Measurements from ENCODE around the gene TSSK6.

Gene TSSK6

GRCh38 chr19:19529783-19530422 lies 14.6 kb upstream of the TSSK6 start:
- no peak for FAIRE-seq

DNA sequence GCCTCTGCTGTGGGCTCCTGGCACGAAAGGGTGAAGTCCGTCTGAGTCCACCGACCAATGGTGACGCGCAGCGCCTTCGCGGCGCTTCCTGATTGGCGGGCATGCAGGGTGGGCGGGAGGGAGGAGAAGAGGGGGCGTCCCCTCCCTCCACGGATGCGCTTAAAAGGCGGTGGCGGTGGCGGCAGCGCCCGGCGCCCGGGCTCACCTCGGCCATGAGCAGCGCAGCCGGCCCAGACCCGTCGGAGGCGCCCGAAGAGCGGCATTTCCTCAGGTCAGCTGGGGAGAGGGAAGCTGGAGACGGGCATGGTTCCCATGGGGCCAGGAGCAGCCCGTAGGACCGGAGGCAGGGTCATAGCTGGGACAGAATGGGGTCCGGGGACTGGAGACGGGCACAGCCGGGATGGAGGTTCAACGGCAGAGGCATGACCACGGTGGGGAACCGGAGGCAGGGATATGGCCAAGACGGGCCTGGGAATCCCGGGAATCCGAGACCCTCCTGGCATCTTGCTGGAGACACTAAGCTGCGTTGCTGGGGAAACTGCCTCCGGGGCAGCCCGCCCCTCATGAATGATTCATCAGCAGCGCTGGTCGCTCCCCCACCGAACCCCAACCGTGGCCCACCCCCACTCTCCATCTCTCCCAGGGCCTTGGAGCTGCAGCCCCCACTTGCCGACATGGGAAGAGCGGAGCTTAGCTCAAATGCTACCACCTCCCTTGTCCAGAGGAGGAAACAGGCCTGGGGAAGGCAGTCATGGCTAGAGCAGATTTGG lies 13.6 kb upstream of the TSSK6 start, which contains the start of gene YJEFN3:
YJEFN3 (plus strand) TSS at position 191 of the 770 bp plus-strand sequence; CDS start at position 213, 22 bp downstream.
- FAIRE-seq: no peak

DNA sequence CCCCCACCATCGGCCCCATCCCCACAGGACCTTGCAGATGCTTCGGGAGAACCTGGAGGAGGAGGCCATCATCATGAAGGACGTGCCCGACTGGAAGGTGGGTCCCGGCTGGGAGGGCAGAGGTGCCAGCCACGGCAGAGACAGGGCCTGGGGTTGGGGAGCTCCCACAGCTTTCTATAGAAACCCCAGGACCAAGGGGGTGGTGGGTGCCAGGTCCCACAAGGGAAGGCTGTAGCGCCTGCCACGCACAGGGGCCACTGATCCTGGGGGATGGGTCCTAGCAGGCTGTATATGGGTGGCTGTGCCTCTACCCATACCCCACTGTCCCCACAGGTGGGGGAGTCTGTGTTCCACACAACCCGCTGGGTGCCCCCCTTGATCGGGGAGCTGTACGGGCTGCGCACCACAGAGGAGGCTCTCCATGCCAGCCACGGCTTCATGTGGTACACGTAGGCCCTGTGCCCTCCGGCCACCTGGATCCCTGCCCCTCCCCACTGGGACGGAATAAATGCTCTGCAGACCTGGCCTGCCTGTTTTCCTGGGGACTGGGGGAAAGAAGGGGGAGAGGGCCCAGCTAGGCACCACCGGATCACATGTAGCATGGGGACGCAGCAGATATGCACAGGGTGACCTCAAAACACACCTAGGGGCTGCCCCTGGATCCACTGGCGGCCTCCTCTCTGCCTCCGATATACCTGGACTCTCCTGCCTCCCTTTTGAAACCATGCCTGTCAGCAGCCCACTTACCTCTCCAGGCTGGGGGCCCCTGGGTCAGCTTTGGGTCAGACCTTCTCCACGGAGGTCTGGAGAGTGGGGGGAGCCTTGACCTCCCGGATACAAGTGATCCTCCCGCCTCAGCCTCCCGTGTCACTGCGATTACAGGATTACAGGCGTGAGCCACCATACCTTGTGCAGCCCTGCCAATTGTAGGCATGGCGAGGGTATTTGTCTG lies 12.6 kb upstream of the TSSK6 start:
- FAIRE-seq: no peak

DNA sequence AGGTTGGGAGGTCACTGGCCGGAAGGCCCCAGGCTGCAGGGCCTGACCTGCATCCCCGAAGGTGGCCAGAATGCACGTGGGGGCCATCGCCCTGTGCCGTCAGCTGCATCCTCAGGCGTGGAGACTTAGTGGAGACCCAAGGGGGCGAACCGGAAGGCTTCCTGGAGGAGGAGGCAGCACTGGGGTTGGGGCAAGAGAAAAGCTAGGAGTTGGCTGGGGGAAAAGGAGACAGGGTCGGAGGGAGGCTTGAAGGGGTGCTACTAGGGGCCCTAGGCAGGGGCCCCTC lies 12.0 kb upstream of the TSSK6 start:
- FAIRE-seq: no peak

DNA sequence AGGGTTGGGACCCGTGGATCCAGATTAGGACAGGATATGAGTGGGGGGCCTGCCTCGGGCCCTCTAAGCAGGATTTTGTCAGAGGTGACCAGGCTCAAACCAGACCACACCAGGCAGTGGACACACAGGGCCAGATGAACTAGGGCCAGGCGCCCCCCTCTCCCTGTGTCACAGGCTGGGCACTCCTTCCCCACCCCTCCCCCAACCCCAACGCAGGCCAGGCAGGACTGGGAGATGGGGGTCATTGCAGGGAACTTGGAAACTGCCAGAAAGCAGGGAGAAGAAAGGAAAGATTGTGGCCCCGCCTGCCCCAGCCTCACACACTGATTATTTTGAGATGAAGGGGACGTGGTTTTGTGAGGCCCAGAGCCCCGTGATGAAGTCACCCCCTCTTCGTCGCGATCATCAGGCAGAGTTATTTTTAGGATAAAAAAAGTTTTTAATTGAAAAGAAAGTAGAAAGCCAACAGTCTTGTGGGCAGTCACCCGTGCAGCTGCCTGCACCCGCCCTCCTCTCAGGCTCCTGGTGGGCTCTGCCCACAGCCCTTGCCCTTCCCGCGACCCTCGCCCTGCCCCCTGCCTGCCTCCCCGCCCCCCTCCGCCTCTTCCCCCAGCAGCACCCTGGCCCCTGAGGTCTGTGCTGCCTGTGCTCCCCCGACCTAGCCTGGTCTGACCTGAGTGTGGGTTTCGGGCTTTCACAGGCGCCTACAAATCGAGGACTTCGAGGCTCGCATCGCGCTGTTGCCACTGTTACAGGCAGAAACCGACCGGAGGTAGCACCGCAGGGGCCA lies 11.4 kb upstream of the TSSK6 start:
- no peak for FAIRE-seq

- no peak for FAIRE-seq
Observed at GRCh38 chr19:19525611-19526380, 10.4 kb upstream of the TSSK6 start.

DNA sequence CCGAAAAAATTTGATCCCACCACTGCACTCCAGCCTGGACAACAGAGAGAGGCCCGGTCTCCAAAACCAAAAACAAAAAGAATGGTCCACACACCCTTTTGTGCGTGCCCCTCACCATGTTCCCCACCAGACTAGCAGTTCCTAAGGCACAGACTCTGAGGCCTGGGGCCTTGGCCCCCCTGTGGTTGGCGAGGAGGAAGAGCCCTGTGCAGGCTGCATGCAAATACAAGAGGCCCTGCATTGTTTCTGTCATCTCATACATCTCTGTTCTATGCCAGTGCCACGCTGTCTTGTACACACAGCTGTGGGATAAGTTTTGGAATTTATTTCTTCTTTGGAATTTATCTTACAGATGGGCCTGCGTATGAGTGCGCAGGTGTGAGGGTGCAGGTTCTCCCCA lies 8.7 kb upstream of the TSSK6 start:
- FAIRE-seq: no peak

- FAIRE-seq: no peak
Observed at GRCh38 chr19:19523177-19523576, 7.8 kb upstream of the TSSK6 start.

- FAIRE-seq: no peak
Observed at GRCh38 chr19:19520989-19521388, 5.6 kb upstream of the TSSK6 start.

GRCh38 chr19:19517235-19517619 lies 1.9 kb upstream of the TSSK6 start:
- no peak for FAIRE-seq

DNA sequence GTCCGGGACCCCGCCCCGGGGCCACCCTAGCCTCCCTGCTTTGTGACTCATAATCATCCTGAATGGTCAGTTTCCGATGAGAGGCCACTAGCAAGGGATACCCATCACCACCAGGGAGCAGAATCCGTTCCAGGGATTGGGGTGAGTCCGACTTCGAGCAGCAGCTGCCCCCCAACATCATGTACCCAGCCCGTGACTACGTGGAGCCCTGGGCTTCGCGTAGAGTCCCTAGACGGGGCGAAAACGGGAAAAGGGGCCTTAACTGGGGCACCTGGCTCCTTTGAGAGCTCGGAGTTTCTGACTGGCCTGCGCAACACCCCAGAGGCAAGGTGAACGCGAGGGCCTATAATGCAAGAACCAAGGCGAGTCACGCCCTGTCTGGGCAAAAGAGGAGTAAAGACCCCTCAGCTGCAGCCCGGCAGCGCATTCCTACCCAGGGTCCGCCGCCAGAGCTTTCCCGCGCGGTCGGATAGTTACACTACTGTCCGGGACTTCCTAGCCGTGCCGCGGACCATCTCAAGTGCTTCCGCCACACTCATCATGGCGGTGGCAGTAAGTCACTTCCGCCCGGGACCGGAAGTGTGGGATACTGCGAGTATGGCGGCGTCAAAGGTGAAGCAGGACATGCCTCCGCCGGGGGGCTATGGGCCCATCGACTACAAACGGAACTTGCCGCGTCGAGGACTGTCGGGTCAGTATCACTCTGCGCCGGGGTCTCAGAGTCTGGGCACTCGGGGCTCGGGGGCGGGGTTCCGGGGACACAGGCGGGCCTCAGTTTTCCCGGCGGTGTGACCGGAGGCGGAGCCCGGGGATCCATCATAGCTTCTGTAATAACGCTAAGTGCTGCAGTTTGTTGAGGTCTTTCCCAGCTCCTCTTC lies 533 bp upstream of the TSSK6 start, which contains the start of gene NDUFA13:
NDUFA13 (plus strand) TSS at position 584 of the 878 bp plus-strand sequence; CDS start at position 598, 14 bp downstream.
- no peak for FAIRE-seq

DNA sequence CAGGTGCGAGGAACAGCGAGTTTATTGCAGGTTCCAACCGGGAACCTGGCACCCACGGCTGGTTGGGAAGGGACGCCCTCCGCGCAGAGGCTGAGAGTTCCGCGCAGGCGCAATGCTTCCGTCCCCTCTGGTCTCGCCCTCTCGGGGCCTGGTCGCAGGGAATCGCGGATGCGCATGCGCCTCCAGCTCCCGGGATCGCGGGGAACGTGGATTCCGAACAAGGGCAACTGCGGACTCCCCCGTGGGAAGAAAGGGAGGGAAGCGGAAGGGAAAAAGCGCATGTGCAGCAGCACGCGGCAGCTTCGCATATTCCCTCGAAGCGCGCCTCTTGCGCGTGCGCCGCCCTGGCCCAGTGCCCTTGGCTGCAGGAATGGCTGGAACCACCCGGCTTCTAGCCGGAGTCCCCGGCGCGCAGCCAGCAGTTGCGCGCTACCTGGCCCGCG lies 1.1 kb downstream of the TSSK6 start:
- no peak for FAIRE-seq

- FAIRE-seq: no peak
Observed at GRCh38 chr19:19513682-19514081, 1.7 kb downstream of the TSSK6 start.

- FAIRE-seq: no peak
Observed at GRCh38 chr19:19510432-19510831, 4.9 kb downstream of the TSSK6 start.

GRCh38 chr19:19508217-19508616 lies 7.1 kb downstream of the TSSK6 start:
- no peak for FAIRE-seq

GRCh38 chr19:19507354-19507753 lies 8.0 kb downstream of the TSSK6 start:
- no peak for FAIRE-seq

DNA sequence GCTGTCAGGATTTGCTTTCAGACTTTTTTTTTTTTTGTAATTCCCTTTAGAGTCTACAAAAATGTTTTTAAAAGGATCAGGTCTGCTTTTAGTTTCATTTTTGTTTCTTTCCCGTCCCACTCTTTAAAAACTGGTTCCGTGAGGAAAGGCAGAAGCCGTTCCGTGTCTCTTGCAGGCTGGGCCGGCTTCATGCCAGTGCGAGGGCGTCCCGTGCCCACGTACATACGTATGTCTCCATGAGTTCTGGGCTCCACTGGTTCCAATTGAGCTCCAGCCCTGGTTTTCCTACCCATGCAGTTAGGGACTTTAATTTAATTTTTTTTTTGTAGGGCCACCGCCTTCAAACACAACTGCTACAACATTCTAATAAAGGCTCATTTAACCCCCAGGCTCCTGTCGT lies 8.8 kb downstream of the TSSK6 start:
- FAIRE-seq: no peak

- no peak for FAIRE-seq
Observed at GRCh38 chr19:19505669-19506326, 9.6 kb downstream of the TSSK6 start.

- no peak for FAIRE-seq
Observed at GRCh38 chr19:19504754-19505668, 10.3 kb downstream of the TSSK6 start.
